DND-41 (cell line): ENCODE measurements around the gene ARG1.
A peak's percentile ranks its signal among the peaks of the same experiment; 100 is the strongest.

Experiments
- ATAC-seq: fragments of 200-7000 bp; cut with Tn5 transposase; 3 replicates; pipeline ENCODE4 v1.9.1; 2021; ENCODE audit warnings: low read depth; ENCODE audit not compliant: insufficient read depth
- DNase-seq: peaks from one replicate; pipeline ENCODE4 v3.0.0-alpha.2; 2020
- H2AFZ ChIP-seq: 2 replicates; pipeline ENCODE4 v1.6.0; 2012; ENCODE audit warnings: low read depth, low read length
- H3K27ac ChIP-seq: 2 replicates; pipeline ENCODE4 v1.5.1; 2012; ENCODE audit warnings: low read length, inconsistent platforms
- H3K27me3 ChIP-seq: fragments of 200-600 bp; sonication (generic); 2 replicates; pipeline ENCODE4 v1.6.0; 2012; ENCODE audit warnings: low read length, mild to moderate bottlenecking, inconsistent platforms; ENCODE audit not compliant: insufficient read depth, poor library complexity
- H3K36me3 ChIP-seq: 2 replicates; pipeline ENCODE4 v1.5.1; 2012; ENCODE audit warnings: low read length, inconsistent platforms; ENCODE audit not compliant: insufficient read depth
- H3K4me1 ChIP-seq: 2 replicates; pipeline ENCODE4 v1.5.1; 2012; ENCODE audit warnings: mild to moderate bottlenecking, low read length; ENCODE audit not compliant: insufficient read depth
- H3K4me2 ChIP-seq: 2 replicates; pipeline ENCODE4 v1.6.0; 2012; ENCODE audit warnings: mild to moderate bottlenecking, moderate library complexity, low read length, inconsistent platforms; ENCODE audit not compliant: insufficient read depth
- H3K4me3 ChIP-seq, 2 experiments: fragments of 200-600 bp in 1 of 2; shearing (Covaris generic) in 1 of 2; 2 replicates each; pipeline ENCODE4 v1.5.1; 2012 to 2016; ENCODE audit warnings: inconsistent platforms in 2 of 2, low read length in 2 of 2, mild to moderate bottlenecking in 2 of 2, low read depth in 1 of 2, moderate library complexity in 1 of 2
- H3K79me2 ChIP-seq: 2 replicates; pipeline ENCODE4 v1.6.0; 2012; ENCODE audit warnings: low read length, inconsistent platforms; ENCODE audit not compliant: insufficient read depth
- H3K9ac ChIP-seq: 2 replicates; pipeline ENCODE4 v1.6.0; 2012; ENCODE audit warnings: low read depth, mild to moderate bottlenecking, inconsistent platforms, low read length, moderate library complexity
- H3K9me3 ChIP-seq: 2 replicates; pipeline ENCODE4 v1.5.1; 2012; ENCODE audit warnings: low read length, moderate library complexity, mild to moderate bottlenecking, inconsistent platforms; ENCODE audit not compliant: insufficient read depth, severe bottlenecking
- H4K20me1 ChIP-seq: 2 replicates; pipeline ENCODE4 v1.6.0; 2012; ENCODE audit warnings: low read length; ENCODE audit not compliant: insufficient read depth
- CTCF ChIP-seq: IDR thresholded peaks from 2 replicates; pipeline ENCODE4 v1.5.1; 2012; ENCODE audit warnings: borderline replicate concordance, low read length, moderate library complexity, mild to moderate bottlenecking; ENCODE audit not compliant: poor library complexity, severe bottlenecking; ENCODE audit errors: extremely low read depth
- EZH2 ChIP-seq: IDR thresholded peaks from 3 replicates; pipeline ENCODE4 v1.6.1; 2012; ENCODE audit warnings: borderline replicate concordance, low read depth, mild to moderate bottlenecking, moderate library complexity, low read length, inconsistent platforms; ENCODE audit not compliant: severe bottlenecking

ARG1 gene

GRCh38 chr6:131588643-131589042 is 15.6 kb downstream of the ARG1 start:
- H3K79me2 ChIP-seq, result no peaks in the 10 kb centered on the region
- no peak for TF ChIP-seq EZH2
- no peak for TF ChIP-seq CTCF
- no peak overlapping the region for H3K4me3 ChIP-seq
- H3K9ac ChIP-seq, result no peak overlapping the region
- DNase-seq, result no peak
- H3K27me3 ChIP-seq, result no peaks in the 10 kb centered on the region
- no peaks in the 10 kb centered on the region for H3K9me3 ChIP-seq
- no peaks in the 10 kb centered on the region for H4K20me1 ChIP-seq
- no peak overlapping the region for H3K27ac ChIP-seq
- peaks cover 85% of the 10 kb centered on the region for H3K36me3 ChIP-seq
- ATAC-seq, result no peak
- no peak overlapping the region for H2AFZ ChIP-seq
- no peak overlapping the region for H3K4me2 ChIP-seq
- H3K4me1 ChIP-seq, result no peaks in the 10 kb centered on the region

- no peak for DNase-seq
- Histone ChIP-seq H4K20me1 (no peaks in the 10 kb centered on the region), H3K4me2 (no peak overlapping the region), H3K27ac (no peak overlapping the region), H3K36me3 (peaks cover 83% of the 10 kb centered on the region), H2AFZ (no peak overlapping the region), H3K4me1 (no peaks in the 10 kb centered on the region), H3K9ac (no peak overlapping the region), H3K79me2 (no peaks in the 10 kb centered on the region), H3K4me3 (no peak overlapping the region), H3K9me3 (no peaks in the 10 kb centered on the region), H3K27me3 (no peaks in the 10 kb centered on the region)
- ATAC-seq, result no peak
- no peak for TF ChIP-seq CTCF
- no peak for TF ChIP-seq EZH2
Measured at GRCh38 chr6:131592935-131593334, 19.9 kb downstream of the ARG1 start.

- no peak for TF ChIP-seq CTCF
- no peak for TF ChIP-seq EZH2
- Histone ChIP-seq H3K9me3 (no peaks in the 10 kb centered on the region), H3K79me2 (no peaks in the 10 kb centered on the region), H3K4me1 (no peaks in the 10 kb centered on the region), H3K27me3 (no peaks in the 10 kb centered on the region), H3K4me2 (no peak overlapping the region), H4K20me1 (no peaks in the 10 kb centered on the region), H3K27ac (no peak overlapping the region), H3K36me3 (peaks cover 84% of the 10 kb centered on the region), H2AFZ (no peak overlapping the region), H3K4me3 (no peak overlapping the region), H3K9ac (no peak overlapping the region)
- DNase-seq (no peak), ATAC-seq (no peak)
Measured at GRCh38 chr6:131594074-131594473, 21.0 kb downstream of the ARG1 start.

- H2AFZ ChIP-seq, result no peak overlapping the region
- H3K9ac ChIP-seq, result no peak overlapping the region
- no peaks in the 10 kb centered on the region for H4K20me1 ChIP-seq
- no peak overlapping the region for H3K4me2 ChIP-seq
- H3K27ac ChIP-seq, result no peak overlapping the region
- H3K9me3 ChIP-seq, result no peaks in the 10 kb centered on the region
- no peaks in the 10 kb centered on the region for H3K27me3 ChIP-seq
- ATAC-seq (peak; percentile 63; the same call in 1 of the 3 replicates), DNase-seq (no peak)
- TF ChIP-seq CTCF (peak; percentile 45), EZH2 (no peak)
- no peaks in the 10 kb centered on the region for H3K4me1 ChIP-seq
- H3K79me2 ChIP-seq, result no peaks in the 10 kb centered on the region
- H3K36me3 ChIP-seq, result peaks cover 85% of the 10 kb centered on the region
- H3K4me3 ChIP-seq, result no peak overlapping the region
Measured at GRCh38 chr6:131597446-131597845, 24.4 kb downstream of the ARG1 start.
